SU-DHL-6 (cell line): ENCODE results near the gene SP140.

ENCODE experiments used
- EZH2phosphoT487 ChIP-seq: fragments of 200-600 bp; sonication (generic), shearing (Covaris generic); conservative IDR thresholded peaks from 2 replicates; pipeline ENCODE4 v1.6.1; 2018; ENCODE audit warnings: mild to moderate bottlenecking, antibody characterized with exemption, low read length, moderate library complexity, mixed read lengths
- TF ChIP-seq, protein P1 (sequence below): fragments of 200-600 bp; sonication (generic); IDR thresholded peaks from one replicate; pipeline ENCODE4 v1.5.1; 2017; ENCODE audit warnings: antibody characterized with exemption, mild to moderate bottlenecking, low read length, moderate library complexity; ENCODE audit not compliant: insufficient read depth, poor library complexity, severe bottlenecking

DNA sequence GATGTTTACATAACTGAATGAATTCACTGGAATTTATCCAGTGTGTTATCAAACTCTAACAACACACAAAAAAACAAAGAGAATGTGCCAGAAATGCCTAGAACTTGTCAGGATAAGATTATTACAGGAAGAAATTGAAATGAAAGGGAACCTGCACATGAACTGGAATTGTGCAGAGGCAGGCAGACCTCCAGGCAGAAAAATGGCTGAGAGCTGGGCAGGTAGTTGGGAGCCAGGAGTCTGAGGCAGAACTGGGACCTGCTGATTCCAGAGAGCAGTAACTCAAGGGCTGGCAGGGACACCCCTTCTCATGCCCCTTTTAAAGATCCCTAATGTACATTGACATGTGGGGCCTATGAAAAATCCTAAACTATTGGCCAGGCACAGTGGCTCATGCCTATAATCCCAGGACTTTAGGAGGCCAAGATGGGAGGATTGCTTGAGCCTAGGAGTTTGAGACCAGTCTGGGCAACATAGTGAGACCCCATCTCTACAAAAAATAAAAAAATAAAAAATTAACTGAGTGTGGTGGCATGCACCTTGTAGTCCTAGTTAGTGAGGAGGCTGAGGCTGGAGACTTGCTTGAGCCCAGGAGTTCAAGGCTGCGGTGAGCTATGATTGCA is 5.1 kb upstream of the SP140 start:
- TF ChIP-seq, protein P1, sequence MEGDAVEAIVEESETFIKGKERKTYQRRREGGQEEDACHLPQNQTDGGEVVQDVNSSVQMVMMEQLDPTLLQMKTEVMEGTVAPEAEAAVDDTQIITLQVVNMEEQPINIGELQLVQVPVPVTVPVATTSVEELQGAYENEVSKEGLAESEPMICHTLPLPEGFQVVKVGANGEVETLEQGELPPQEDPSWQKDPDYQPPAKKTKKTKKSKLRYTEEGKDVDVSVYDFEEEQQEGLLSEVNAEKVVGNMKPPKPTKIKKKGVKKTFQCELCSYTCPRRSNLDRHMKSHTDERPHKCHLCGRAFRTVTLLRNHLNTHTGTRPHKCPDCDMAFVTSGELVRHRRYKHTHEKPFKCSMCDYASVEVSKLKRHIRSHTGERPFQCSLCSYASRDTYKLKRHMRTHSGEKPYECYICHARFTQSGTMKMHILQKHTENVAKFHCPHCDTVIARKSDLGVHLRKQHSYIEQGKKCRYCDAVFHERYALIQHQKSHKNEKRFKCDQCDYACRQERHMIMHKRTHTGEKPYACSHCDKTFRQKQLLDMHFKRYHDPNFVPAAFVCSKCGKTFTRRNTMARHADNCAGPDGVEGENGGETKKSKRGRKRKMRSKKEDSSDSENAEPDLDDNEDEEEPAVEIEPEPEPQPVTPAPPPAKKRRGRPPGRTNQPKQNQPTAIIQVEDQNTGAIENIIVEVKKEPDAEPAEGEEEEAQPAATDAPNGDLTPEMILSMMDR: no peak
- no peak for TF ChIP-seq EZH2phosphoT487
